ENCODE measurements around the gene IL20RB. TPM values are rescaled to one million over a fixed set of nuclear protein-coding genes. Genes with fewer than 3 reads are reported as not detected.

The IL20RB gene
- total RNA-seq, 1 experiment from 2014 or later = 6.9 TPM

- Histone ChIP-seq H3K4me3 (ENCODE audit: low read depth, low read length) (no peak overlapping the region), H3K9me3 (no peaks in the 10 kb centered on the region), H3K27me3 (replicated peaks; ENCODE audit: control insufficient read depth, insufficient read depth, low read length) (no peaks in the 10 kb centered on the region), H3K4me1 (no peaks in the 10 kb centered on the region), H3K36me3 (ENCODE audit: control insufficient read depth, insufficient read depth, low read length) (no peaks in the 10 kb centered on the region)
- TF ChIP-seq CTCF (IDR thresholded peaks at IDR 0.05; ENCODE audit: insufficient read depth in 1 of 2, low read depth in 1 of 2, low read length in 1 of 2, severe bottlenecking in 1 of 2, unreplicated experiment in 1 of 2) = no peak
- BruUV-seq (replicated peaks) = no TSS peak
- Mint-ChIP-seq H3K36me3 (ENCODE audit: insufficient read depth, unreplicated experiment) (no peaks in the 10 kb centered on the region), H3K27ac (ENCODE audit: unreplicated experiment) (no peak overlapping the region), H3K4me3 (ENCODE audit: unreplicated experiment) (no peak overlapping the region), H3K27me3 (ENCODE audit: insufficient read depth, unreplicated experiment) (no peaks in the 10 kb centered on the region), H3K9me3 (ENCODE audit: unreplicated experiment) (no peaks in the 10 kb centered on the region), H3K4me1 (ENCODE audit: low read depth, unreplicated experiment) (peaks cover 8% of the 10 kb centered on the region)
- DNase-seq = no peak
- intact Hi-C loops (cut with micrococcal nuclease; ENCODE audit: unreplicated experiment) = no loop called here
- POLR2A ChIA-PET = no interaction called here
- CTCF ChIA-PET = no interaction called here
Measured at GRCh38 chr3:137047240-137047639, 89.5 kb downstream of the IL20RB start.

GRCh38 chr3:137050281-137050680 is 92.5 kb downstream of the IL20RB start:
- H3K4me3 ChIP-seq (ENCODE audit: low read depth, low read length) = no peak overlapping the region
- H3K27me3 Mint-ChIP-seq (ENCODE audit: insufficient read depth, unreplicated experiment) = no peaks in the 10 kb centered on the region
- H3K4me3 Mint-ChIP-seq (ENCODE audit: unreplicated experiment) = no peak overlapping the region
- intact Hi-C loops (cut with micrococcal nuclease; ENCODE audit: unreplicated experiment) = no loop called here
- no peaks in the 10 kb centered on the region for H3K9me3 ChIP-seq
- no peak overlapping the region for H3K27ac Mint-ChIP-seq (ENCODE audit: unreplicated experiment)
- no peaks in the 10 kb centered on the region for H3K9me3 Mint-ChIP-seq (ENCODE audit: unreplicated experiment)
- H3K4me1 Mint-ChIP-seq (ENCODE audit: low read depth, unreplicated experiment) = peaks cover 8% of the 10 kb centered on the region
- DNase-seq = no peak
- no peak for TF ChIP-seq CTCF (IDR thresholded peaks at IDR 0.05; ENCODE audit: insufficient read depth in 1 of 2, low read depth in 1 of 2, low read length in 1 of 2, severe bottlenecking in 1 of 2, unreplicated experiment in 1 of 2)
- no peaks in the 10 kb centered on the region for H3K27me3 ChIP-seq (replicated peaks; ENCODE audit: control insufficient read depth, insufficient read depth, low read length)
- ChIA-PET POLR2A (no interaction called here), CTCF (no interaction called here)
- no peaks in the 10 kb centered on the region for H3K36me3 ChIP-seq (ENCODE audit: control insufficient read depth, insufficient read depth, low read length)
- H3K36me3 Mint-ChIP-seq (ENCODE audit: insufficient read depth, unreplicated experiment) = no peaks in the 10 kb centered on the region
- BruUV-seq (replicated peaks) = no TSS peak
- H3K4me1 ChIP-seq = no peaks in the 10 kb centered on the region

GRCh38 chr3:137052298-137052697 is 94.5 kb downstream of the IL20RB start:
- H3K36me3 ChIP-seq (ENCODE audit: control insufficient read depth, insufficient read depth, low read length) = no peaks in the 10 kb centered on the region
- DNase-seq = no peak
- H3K4me1 ChIP-seq = no peaks in the 10 kb centered on the region
- intact Hi-C loops (cut with micrococcal nuclease; ENCODE audit: unreplicated experiment) = no loop called here
- no peak for TF ChIP-seq CTCF (IDR thresholded peaks at IDR 0.05; ENCODE audit: insufficient read depth in 1 of 2, low read depth in 1 of 2, low read length in 1 of 2, severe bottlenecking in 1 of 2, unreplicated experiment in 1 of 2)
- no TSS peak for BruUV-seq (replicated peaks)
- Mint-ChIP-seq H3K27ac (ENCODE audit: unreplicated experiment) (no peak overlapping the region), H3K27me3 (ENCODE audit: insufficient read depth, unreplicated experiment) (no peaks in the 10 kb centered on the region), H3K36me3 (ENCODE audit: insufficient read depth, unreplicated experiment) (no peaks in the 10 kb centered on the region), H3K4me3 (ENCODE audit: unreplicated experiment) (no peak overlapping the region), H3K4me1 (ENCODE audit: low read depth, unreplicated experiment) (peaks cover 8% of the 10 kb centered on the region), H3K9me3 (ENCODE audit: unreplicated experiment) (no peaks in the 10 kb centered on the region)
- CTCF ChIA-PET = no interaction called here
- no peak overlapping the region for H3K4me3 ChIP-seq (ENCODE audit: low read depth, low read length)
- H3K27me3 ChIP-seq (replicated peaks; ENCODE audit: control insufficient read depth, insufficient read depth, low read length) = no peaks in the 10 kb centered on the region
- POLR2A ChIA-PET = no interaction called here
- no peaks in the 10 kb centered on the region for H3K9me3 ChIP-seq

Other genes with a start within 250 kb of the IL20RB start
- 33.3 and 37.5 TPM in 2 replicates for gene STAG1, start 205.6 kb upstream of the IL20RB start, total RNA-seq (2022)
- 3.8 and 4.2 TPM in 2 replicates for gene SLC35G2, start 138.9 kb upstream of the IL20RB start, total RNA-seq (2022)
- 37.3 and 41.2 TPM in 2 replicates for gene NCK1, start 95.8 kb upstream of the IL20RB start, total RNA-seq (2022)